NOMO-1 treated with dmso at 0.1 percent for 144 hours (cell line): ENCODE data around the gene MOSPD3.
"Not testable (repeated sequence)": the region's sequence is repeated elsewhere in the genome, so short reads cannot be mapped to it uniquely, and the experiment has no call there.

Experiments
- DNase-seq: peaks from one replicate; lab custom pipeline; 2025; ENCODE audit not compliant: unreplicated experiment; lab: John Stamatoyannopoulos, UW

MOSPD3 gene

DNA sequence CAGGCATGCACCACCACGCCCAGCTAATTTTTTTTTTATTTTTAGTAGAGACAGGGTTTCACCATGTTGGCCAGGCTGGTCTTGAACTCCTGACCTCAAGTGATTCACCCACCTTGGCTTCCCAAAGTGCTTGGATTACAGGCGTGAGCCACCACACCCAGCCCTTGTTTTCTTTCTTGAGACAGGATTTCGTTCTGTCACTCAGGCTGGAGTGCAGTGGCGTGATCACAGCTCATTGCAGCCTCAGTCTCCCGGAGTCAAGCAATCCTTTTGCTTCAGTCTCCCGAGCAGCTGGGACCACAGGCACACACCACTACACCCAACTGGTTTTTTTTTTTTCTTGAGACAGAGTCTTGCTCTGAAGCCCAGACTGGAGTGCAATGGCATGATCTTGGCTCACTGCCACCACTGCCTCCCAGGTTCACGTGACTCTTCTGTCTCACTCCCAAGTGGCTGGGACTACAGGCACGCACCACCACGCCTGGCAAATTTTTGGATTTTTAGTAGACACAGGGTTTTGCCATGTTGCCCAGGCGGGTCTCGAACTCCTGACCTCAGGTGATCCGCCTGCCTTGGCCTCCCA is 49.9 kb downstream of the MOSPD3 start:
- not testable (repeated sequence) for DNase-seq
